OCI-LY3 (cell line): ENCODE results near the gene NGDN.
"Not testable (repeated sequence)": the region's sequence is repeated elsewhere in the genome, so short reads cannot be mapped to it uniquely, and the experiment has no call there.

Source experiments
- H2AFZ ChIP-seq: fragments of 200-600, 300-600 bp; shearing (Covaris generic); 2 replicates; pipeline ENCODE4 v1.6.0; 2014; ENCODE audit warnings: antibody characterized with exemption, low read depth, low read length
- H3K27ac ChIP-seq: fragments of 200-600, 300-600 bp; sonication (generic); 2 replicates; pipeline ENCODE4 v1.5.1; 2014; ENCODE audit warnings: mild to moderate bottlenecking, low read length, moderate library complexity, mixed read lengths
- H3K27me3 ChIP-seq: fragments of 200-600, 300-600 bp; sonication (generic); 2 replicates; pipeline ENCODE4 v1.6.1; 2014; ENCODE audit warnings: low read depth, low read length, mixed read lengths
- H3K36me3 ChIP-seq: fragments of 200-600, 300-600 bp; sonication (generic); replicated peaks from 2 replicates; pipeline ENCODE3; 2014; ENCODE audit warnings: low read depth, low read length, mixed read lengths
- H3K4me1 ChIP-seq: fragments of 300-600, 200-600 bp; sonication (generic); 2 replicates; pipeline ENCODE4 v1.6.1; 2014; ENCODE audit warnings: low read length, mixed read lengths
- H3K4me2 ChIP-seq: fragments of 200-600, 300-600 bp; sonication (generic); 2 replicates; pipeline ENCODE4 v1.6.1; 2014; ENCODE audit warnings: low read length, mixed read lengths
- H3K4me3 ChIP-seq: fragments of 300-600, 200-600 bp; sonication (generic); 2 replicates; pipeline ENCODE4 v1.5.1; 2014; ENCODE audit warnings: antibody characterized with exemption, mild to moderate bottlenecking, low read length, moderate library complexity
- H3K79me2 ChIP-seq: fragments of 300-600, 200-600 bp; shearing (Covaris generic); 2 replicates; pipeline ENCODE4 v1.6.1; 2014; ENCODE audit warnings: mild to moderate bottlenecking, low read length, mixed read lengths
- H3K9ac ChIP-seq: fragments of 300-600, 200-600 bp; shearing (Covaris generic); 2 replicates; pipeline ENCODE4 v1.6.0; 2014; ENCODE audit warnings: mild to moderate bottlenecking, low read length, moderate library complexity
- H3K9me3 ChIP-seq: fragments of 200-600, 300-600 bp; shearing (Covaris generic); 2 replicates; pipeline ENCODE4 v1.6.1; 2014; ENCODE audit warnings: low read length, mixed read lengths; ENCODE audit not compliant: insufficient read depth
- H4K20me1 ChIP-seq: fragments of 200-600, 300-600 bp; sonication (generic); 2 replicates; pipeline ENCODE4 v1.6.1; 2016; ENCODE audit warnings: low read length, mixed read lengths; ENCODE audit not compliant: insufficient read depth
- EZH2phosphoT487 ChIP-seq: fragments of 200-600 bp; shearing (Covaris generic); IDR thresholded peaks from 2 replicates; pipeline ENCODE4 v1.6.1; 2018; ENCODE audit warnings: antibody characterized with exemption, mixed run types, low read depth
- TF ChIP-seq, protein P1 (sequence below): fragments of 200-600, 300-600 bp; sonication (generic); IDR thresholded peaks from 2 replicates; pipeline ENCODE4 v1.5.1; 2014; ENCODE audit warnings: antibody characterized with exemption, low read length, low read depth

NGDN gene, protein sequence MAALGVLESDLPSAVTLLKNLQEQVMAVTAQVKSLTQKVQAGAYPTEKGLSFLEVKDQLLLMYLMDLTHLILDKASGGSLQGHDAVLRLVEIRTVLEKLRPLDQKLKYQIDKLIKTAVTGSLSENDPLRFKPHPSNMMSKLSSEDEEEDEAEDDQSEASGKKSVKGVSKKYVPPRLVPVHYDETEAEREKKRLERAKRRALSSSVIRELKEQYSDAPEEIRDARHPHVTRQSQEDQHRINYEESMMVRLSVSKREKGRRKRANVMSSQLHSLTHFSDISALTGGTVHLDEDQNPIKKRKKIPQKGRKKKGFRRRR

DNA sequence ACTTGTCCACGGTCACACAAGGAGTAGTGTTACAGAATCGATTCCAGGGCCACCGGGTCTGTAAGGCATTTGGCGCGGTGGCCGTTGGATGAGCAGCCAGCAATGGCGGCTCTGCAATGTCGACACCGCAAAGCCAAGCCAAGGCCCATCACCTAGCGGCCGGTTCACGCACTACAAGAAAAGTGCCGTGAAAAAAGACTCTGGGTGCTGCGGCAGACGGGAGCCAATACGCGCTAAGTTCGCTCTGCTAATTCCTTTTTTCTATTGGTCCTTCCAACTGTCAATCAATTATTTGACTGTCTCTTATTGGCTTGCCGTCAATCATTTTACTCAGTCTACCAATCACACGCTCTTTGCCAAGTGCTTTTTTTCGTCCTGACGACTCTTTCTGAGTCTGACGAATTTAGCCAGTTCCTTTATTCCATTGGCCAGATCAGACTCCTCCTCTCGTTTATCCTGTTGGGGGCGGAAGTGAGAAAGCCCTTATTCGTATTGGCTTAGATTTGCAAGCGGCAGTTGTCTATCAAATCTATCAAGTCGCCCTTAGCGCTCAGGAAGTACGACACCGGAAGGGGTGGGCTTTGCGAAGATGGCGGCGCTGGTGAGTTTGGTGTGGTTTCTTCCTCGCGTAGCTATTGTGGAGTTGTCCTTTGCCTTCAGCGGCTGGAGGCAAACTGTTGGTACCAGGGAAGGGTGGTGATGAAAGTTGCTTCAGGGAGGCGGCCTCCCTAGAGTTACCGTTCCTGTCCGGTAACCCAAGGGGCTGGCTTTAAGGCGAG lies at the start of gene NGDN:
NGDN (plus strand) TSS at position 577 of the 779 bp plus-strand sequence; CDS start at position 590, 13 bp downstream.
- Histone ChIP-seq H3K27me3 (no peaks in the 10 kb centered on the region), H3K4me2 (peak within 1 kb of the TSS; percentile 77), H3K9me3 (no peaks in the 10 kb centered on the region), H3K36me3 (peaks cover 10% of the 10 kb centered on the region), H3K79me2 (peaks cover 21% of the 10 kb centered on the region), H3K4me3 (peak within 1 kb of the TSS; percentile 97), H3K27ac (peak within 1 kb of the TSS; percentile 47), H2AFZ (peak within 1 kb of the TSS; percentile 99), H3K9ac (peak within 1 kb of the TSS; percentile 82), H3K4me1 (peaks cover 13% of the 10 kb centered on the region), H4K20me1 (no peaks in the 10 kb centered on the region)
- TF ChIP-seq EZH2phosphoT487: no peak
- TF ChIP-seq, protein P1, sequence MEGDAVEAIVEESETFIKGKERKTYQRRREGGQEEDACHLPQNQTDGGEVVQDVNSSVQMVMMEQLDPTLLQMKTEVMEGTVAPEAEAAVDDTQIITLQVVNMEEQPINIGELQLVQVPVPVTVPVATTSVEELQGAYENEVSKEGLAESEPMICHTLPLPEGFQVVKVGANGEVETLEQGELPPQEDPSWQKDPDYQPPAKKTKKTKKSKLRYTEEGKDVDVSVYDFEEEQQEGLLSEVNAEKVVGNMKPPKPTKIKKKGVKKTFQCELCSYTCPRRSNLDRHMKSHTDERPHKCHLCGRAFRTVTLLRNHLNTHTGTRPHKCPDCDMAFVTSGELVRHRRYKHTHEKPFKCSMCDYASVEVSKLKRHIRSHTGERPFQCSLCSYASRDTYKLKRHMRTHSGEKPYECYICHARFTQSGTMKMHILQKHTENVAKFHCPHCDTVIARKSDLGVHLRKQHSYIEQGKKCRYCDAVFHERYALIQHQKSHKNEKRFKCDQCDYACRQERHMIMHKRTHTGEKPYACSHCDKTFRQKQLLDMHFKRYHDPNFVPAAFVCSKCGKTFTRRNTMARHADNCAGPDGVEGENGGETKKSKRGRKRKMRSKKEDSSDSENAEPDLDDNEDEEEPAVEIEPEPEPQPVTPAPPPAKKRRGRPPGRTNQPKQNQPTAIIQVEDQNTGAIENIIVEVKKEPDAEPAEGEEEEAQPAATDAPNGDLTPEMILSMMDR: peak; percentile 59

DNA sequence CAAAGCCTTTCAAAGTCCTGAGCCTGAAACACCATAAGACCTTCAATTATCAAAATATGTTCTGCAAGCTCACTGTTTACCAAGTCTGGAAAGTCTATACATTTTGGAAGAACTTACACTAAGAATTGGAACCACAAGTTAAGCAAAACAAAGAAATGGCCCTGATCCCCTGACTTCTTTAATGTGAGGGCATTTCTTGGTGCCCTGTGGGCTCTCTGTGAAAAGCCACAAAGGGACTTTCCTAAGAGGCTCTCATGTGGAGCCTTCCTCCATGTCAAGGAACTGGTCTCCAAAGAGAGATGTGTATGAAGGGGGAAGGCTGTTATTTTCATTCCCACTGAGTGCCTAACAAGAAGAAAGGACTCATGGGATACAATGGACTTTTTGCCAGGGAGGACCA lies 47.9 kb upstream of the NGDN start:
- no peak overlapping the region for H2AFZ ChIP-seq
- H3K27ac ChIP-seq: no peak overlapping the region
- H3K79me2 ChIP-seq: no peaks in the 10 kb centered on the region
- H3K4me2 ChIP-seq: no peak overlapping the region
- H4K20me1 ChIP-seq: no peaks in the 10 kb centered on the region
- TF ChIP-seq EZH2phosphoT487: no peak
- TF ChIP-seq, protein P1: no peak
- H3K4me3 ChIP-seq: no peak overlapping the region
- peaks cover 8% of the 10 kb centered on the region for H3K4me1 ChIP-seq
- H3K27me3 ChIP-seq: no peaks in the 10 kb centered on the region
- no peaks in the 10 kb centered on the region for H3K36me3 ChIP-seq
- no peak overlapping the region for H3K9ac ChIP-seq
- no peaks in the 10 kb centered on the region for H3K9me3 ChIP-seq

DNA sequence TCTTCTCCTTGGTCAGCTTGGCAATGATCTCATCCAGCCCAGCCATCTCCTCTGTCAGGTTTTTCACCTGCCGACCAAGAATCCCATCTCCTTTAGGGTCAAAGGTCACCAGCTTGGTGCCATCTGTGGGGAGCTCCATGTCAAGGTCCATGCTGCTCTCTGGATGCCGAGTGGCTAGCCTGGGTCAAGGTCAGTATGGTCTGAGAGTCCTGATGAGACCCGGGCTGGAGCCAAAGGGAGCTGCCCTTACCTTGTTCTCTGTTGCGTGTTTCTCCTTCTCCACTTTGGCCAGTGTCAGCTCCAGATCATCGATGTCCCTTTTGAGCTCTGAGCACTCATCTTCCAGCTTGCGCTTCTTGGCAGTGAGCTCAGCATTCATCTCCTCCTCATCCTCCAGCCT lies 45.8 kb upstream of the NGDN start:
- no peak for TF ChIP-seq EZH2phosphoT487
- TF ChIP-seq, protein P1: no peak
- Histone ChIP-seq H2AFZ (no peak overlapping the region), H3K79me2 (no peaks in the 10 kb centered on the region), H4K20me1 (no peaks in the 10 kb centered on the region), H3K4me1 (peaks cover 8% of the 10 kb centered on the region), H3K4me2 (no peak overlapping the region), H3K27me3 (no peaks in the 10 kb centered on the region), H3K9ac (no peak overlapping the region), H3K36me3 (no peaks in the 10 kb centered on the region), H3K27ac (no peak overlapping the region), H3K9me3 (no peaks in the 10 kb centered on the region), H3K4me3 (no peak overlapping the region)

DNA sequence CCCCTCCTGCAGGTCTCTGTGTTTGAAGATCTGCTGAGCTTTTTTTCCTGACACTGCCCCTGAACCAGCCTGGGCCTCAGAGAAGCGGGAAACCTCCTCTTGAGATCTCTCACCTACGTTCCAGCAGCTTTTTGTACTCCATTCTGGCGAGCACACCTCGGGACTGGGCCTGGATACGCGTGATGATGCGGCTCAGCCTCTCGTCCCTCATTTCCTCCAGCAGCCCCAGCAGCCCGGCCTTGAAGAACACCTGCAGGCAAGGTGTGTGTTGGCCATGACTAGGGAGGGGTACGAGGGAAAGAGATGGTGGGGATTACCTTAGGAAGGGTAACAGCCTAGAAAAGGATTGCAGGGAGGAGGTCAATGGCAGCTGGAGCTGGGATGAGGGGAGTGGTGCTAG lies 44.3 kb upstream of the NGDN start:
- no peaks in the 10 kb centered on the region for H3K36me3 ChIP-seq
- no peak overlapping the region for H3K4me3 ChIP-seq
- no peaks in the 10 kb centered on the region for H3K79me2 ChIP-seq
- no peaks in the 10 kb centered on the region; the same call in 1 of the 2 replicates for H3K27me3 ChIP-seq
- no peak overlapping the region for H3K4me2 ChIP-seq
- no peak for TF ChIP-seq EZH2phosphoT487
- TF ChIP-seq, protein P1: no peak
- no peak overlapping the region for H3K9ac ChIP-seq
- H4K20me1 ChIP-seq: no peaks in the 10 kb centered on the region
- H3K9me3 ChIP-seq: no peaks in the 10 kb centered on the region
- H3K4me1 ChIP-seq: peaks cover 8% of the 10 kb centered on the region
- H2AFZ ChIP-seq: no peak overlapping the region
- no peak overlapping the region for H3K27ac ChIP-seq

DNA sequence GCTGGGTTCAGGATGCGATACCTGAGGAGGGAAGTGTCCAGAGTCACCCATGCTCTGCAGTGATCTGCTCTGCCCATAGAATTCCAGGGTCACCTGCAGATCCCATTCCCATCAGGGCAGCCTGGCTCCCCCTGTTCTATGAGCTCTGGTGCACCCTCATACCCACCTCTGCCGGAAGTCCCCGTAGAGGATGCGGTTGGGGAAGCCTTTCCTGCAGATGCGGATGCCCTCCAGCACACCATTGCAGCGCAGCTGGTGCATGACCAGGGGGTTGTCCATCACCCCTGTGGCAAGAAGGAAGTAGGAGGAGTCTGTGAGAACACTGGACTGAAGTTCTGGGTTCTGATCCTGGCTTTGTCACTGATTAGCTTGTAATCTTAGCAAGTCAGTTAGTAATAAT lies 43.7 kb upstream of the NGDN start:
- not testable (repeated sequence) for H3K9me3 ChIP-seq, H3K79me2 ChIP-seq, H2AFZ ChIP-seq, H4K20me1 ChIP-seq, H3K4me3 ChIP-seq, H3K9ac ChIP-seq, H3K4me1 ChIP-seq, H3K4me2 ChIP-seq, H3K27me3 ChIP-seq, H3K36me3 ChIP-seq, H3K27ac ChIP-seq
